ENCODE data around the gene IL18BP.

DNA sequence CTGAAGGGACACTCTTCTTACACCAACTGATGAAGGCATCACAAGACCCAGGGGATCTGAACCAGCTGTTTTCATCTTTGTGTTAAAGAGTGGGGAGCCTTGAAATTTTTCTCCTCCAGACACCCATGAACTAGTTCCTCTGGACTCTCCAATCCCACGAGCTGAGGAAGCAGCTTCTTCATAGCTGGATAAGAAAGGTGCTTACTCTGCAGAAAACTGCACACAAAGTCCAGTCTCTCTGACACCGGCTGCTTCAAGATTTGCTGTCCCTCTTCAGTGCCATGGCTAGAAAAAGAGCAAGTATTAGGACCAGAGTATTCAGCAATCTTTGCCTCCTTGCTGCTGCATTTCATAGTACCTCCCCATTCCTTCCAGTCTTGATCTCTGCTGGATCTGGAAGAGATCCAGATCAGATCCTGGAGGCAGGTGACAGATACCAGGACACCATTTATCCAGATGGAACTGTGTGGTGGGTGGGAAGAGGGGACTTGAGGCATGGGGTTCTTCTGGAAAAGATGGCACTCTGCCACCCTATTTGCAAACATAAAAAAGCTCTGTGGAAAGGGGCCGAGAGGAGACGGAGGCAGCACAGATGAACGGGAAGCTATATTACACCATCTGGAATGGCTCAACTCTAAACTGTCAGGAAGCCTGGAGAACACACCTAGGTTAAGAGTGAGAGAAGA lies 25.5 kb downstream of the IL18BP start:
- TF ChIP-seq, protein P1, sequence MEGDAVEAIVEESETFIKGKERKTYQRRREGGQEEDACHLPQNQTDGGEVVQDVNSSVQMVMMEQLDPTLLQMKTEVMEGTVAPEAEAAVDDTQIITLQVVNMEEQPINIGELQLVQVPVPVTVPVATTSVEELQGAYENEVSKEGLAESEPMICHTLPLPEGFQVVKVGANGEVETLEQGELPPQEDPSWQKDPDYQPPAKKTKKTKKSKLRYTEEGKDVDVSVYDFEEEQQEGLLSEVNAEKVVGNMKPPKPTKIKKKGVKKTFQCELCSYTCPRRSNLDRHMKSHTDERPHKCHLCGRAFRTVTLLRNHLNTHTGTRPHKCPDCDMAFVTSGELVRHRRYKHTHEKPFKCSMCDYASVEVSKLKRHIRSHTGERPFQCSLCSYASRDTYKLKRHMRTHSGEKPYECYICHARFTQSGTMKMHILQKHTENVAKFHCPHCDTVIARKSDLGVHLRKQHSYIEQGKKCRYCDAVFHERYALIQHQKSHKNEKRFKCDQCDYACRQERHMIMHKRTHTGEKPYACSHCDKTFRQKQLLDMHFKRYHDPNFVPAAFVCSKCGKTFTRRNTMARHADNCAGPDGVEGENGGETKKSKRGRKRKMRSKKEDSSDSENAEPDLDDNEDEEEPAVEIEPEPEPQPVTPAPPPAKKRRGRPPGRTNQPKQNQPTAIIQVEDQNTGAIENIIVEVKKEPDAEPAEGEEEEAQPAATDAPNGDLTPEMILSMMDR (IDR thresholded peaks at IDR 0.05 in 4 of 5, conservative IDR thresholded peaks at IDR 0.05 in 1 of 5) = no peak
- no peak for TF ChIP-seq POLR2A (IDR thresholded peaks at IDR 0.05)

Measured in gastrocnemius medialis (tissue), 4 donors.